ENCODE measurements around the gene CYTH1.

Gene CYTH1

GRCh38 chr17:78723001-78723796, 58.9 kb downstream of the CYTH1 start (continued):
- TF ChIP-seq ZNF16 (tag by site-specific recombination; IDR thresholded peaks at IDR 0.05; ENCODE audit: low read depth) = no peak
- TF ChIP-seq REST (tag by site-specific recombination; IDR thresholded peaks at IDR 0.05) = no peak
- peak; percentile 73 for TF ChIP-seq IKZF3 (tag by site-specific recombination; IDR thresholded peaks at IDR 0.05)
- TF ChIP-seq ZNF2 (tag by site-specific recombination; IDR thresholded peaks at IDR 0.05) = peak; percentile 38; the same call in 1 of the 2 replicates
- TF ChIP-seq ZNF26 (tag by site-specific recombination; IDR thresholded peaks at IDR 0.05) = no peak

- POLR2A ChIA-PET = no interaction called here
- Histone ChIP-seq H3K27ac (ENCODE audit: extremely low read depth, low read depth, low read length) (no peak overlapping the region), H3K4me3 (ENCODE audit: low read depth, low read length) (no peak overlapping the region)
- TF ChIP-seq ZNF664 (tag by site-specific recombination; IDR thresholded peaks at IDR 0.05) (no peak), ZIC2 (tag by site-specific recombination; IDR thresholded peaks at IDR 0.05) (peak; percentile 15; the same call in 1 of the 2 replicates), KLF10 (tag by site-specific recombination; IDR thresholded peaks at IDR 0.05) (no peak), ZNF223 (tag by site-specific recombination; IDR thresholded peaks at IDR 0.05) (no peak), ZNF677 (tag by site-specific recombination; IDR thresholded peaks at IDR 0.05) (no peak), ZNF837 (tag by site-specific recombination; IDR thresholded peaks at IDR 0.05) (no peak), GLIS1 (tag by site-specific recombination; IDR thresholded peaks at IDR 0.05) (no peak), ZNF521 (tag by site-specific recombination; IDR thresholded peaks at IDR 0.05) (no peak), SP2 (tag by site-specific recombination; IDR thresholded peaks at IDR 0.05) (peak; percentile 40; the same call in 1 of the 2 replicates), PRDM10 (tag by site-specific recombination; IDR thresholded peaks at IDR 0.05) (peak; percentile 57), ZNF324 (tag by site-specific recombination; IDR thresholded peaks at IDR 0.05) (no peak), ZNF114 (tag by site-specific recombination; IDR thresholded peaks at IDR 0.05) (no peak), ZNF132 (tag by site-specific recombination; IDR thresholded peaks at IDR 0.05; ENCODE audit: borderline replicate concordance) (no peak), ZNF37A (tag by site-specific recombination; IDR thresholded peaks at IDR 0.05) (no peak), ZNF394 (tag by site-specific recombination; IDR thresholded peaks at IDR 0.05; ENCODE audit: borderline replicate concordance) (no peak)
- TF ChIP-seq, protein P1, sequence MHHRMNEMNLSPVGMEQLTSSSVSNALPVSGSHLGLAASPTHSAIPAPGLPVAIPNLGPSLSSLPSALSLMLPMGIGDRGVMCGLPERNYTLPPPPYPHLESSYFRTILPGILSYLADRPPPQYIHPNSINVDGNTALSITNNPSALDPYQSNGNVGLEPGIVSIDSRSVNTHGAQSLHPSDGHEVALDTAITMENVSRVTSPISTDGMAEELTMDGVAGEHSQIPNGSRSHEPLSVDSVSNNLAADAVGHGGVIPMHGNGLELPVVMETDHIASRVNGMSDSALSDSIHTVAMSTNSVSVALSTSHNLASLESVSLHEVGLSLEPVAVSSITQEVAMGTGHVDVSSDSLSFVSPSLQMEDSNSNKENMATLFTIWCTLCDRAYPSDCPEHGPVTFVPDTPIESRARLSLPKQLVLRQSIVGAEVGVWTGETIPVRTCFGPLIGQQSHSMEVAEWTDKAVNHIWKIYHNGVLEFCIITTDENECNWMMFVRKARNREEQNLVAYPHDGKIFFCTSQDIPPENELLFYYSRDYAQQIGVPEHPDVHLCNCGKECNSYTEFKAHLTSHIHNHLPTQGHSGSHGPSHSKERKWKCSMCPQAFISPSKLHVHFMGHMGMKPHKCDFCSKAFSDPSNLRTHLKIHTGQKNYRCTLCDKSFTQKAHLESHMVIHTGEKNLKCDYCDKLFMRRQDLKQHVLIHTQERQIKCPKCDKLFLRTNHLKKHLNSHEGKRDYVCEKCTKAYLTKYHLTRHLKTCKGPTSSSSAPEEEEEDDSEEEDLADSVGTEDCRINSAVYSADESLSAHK (tag by site-specific recombination; IDR thresholded peaks at IDR 0.05) = no peak
- TF ChIP-seq, protein P2, sequence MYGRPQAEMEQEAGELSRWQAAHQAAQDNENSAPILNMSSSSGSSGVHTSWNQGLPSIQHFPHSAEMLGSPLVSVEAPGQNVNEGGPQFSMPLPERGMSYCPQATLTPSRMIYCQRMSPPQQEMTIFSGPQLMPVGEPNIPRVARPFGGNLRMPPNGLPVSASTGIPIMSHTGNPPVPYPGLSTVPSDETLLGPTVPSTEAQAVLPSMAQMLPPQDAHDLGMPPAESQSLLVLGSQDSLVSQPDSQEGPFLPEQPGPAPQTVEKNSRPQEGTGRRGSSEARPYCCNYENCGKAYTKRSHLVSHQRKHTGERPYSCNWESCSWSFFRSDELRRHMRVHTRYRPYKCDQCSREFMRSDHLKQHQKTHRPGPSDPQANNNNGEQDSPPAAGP (tag by site-specific recombination; IDR thresholded peaks at IDR 0.05) = no peak
Measured at GRCh38 chr17:78722246-78722761, 59.8 kb downstream of the CYTH1 start.

More at GRCh38 chr17:78722246-78722761, 59.8 kb downstream of the CYTH1 start:
- H3K4me1 ChIP-seq (ENCODE audit: control insufficient read depth, insufficient read depth, low read length) = peaks cover 51% of the 10 kb centered on the region
- no peaks in the 10 kb centered on the region for H3K9me3 ChIP-seq (ENCODE audit: control insufficient read depth, insufficient read depth, low read depth, low read length)
- no peaks in the 10 kb centered on the region for H3K36me3 ChIP-seq (ENCODE audit: control insufficient read depth in 2 of 2, insufficient read depth in 1 of 2, low read length in 2 of 2)
- CTCF ChIA-PET = interaction anchor here (0.6 to 2.7 kb wide), 6 partner anchors 9 to 512 kb away, joined by 3 to 9 read pairs (median 3); no protein-coding TSS in a partner anchor

Measured in HEK293 (cell line).